Activated CD4-positive, alpha-beta T cell treated with anti-CD3 and anti-CD28 coated beads for 1 hour (primary cell): ENCODE measurements around the gene GPR37.

Experiments
- DNase-seq: peaks from one replicate; pipeline ENCODE4 v3.0.0-alpha.2; 2020

Gene GPR37

GRCh38 chr7:124779620-124780019 is 14.0 kb upstream of the GPR37 start:
- no peak for DNase-seq

- DNase-seq, result no peak
These were observed 13.6 kb upstream of the GPR37 start for GRCh38 chr7:124779194-124779593.

GRCh38 chr7:124777268-124777667 is 11.7 kb upstream of the GPR37 start:
- DNase-seq, result no peak

GRCh38 chr7:124776153-124776552 is 10.6 kb upstream of the GPR37 start:
- DNase-seq, result no peak

GRCh38 chr7:124775422-124775821 is 9.8 kb upstream of the GPR37 start:
- no peak for DNase-seq

- DNase-seq, result no peak
These were observed 8.3 kb upstream of the GPR37 start for GRCh38 chr7:124773938-124774337.

- no peak for DNase-seq
These were observed 7.7 kb upstream of the GPR37 start for GRCh38 chr7:124773339-124773738.

GRCh38 chr7:124769136-124769535 is 3.5 kb upstream of the GPR37 start:
- DNase-seq, result no peak

GRCh38 chr7:124768525-124768924 is 2.9 kb upstream of the GPR37 start:
- DNase-seq, result no peak

- no peak for DNase-seq
These were observed 668 bp downstream of the GPR37 start for GRCh38 chr7:124764847-124765400.

- DNase-seq, result no peak
These were observed 1.3 kb downstream of the GPR37 start for GRCh38 chr7:124764051-124764846.

- no peak for DNase-seq
These were observed 2.9 kb downstream of the GPR37 start for GRCh38 chr7:124762611-124763143.

- no peak for DNase-seq
These were observed 4.4 kb downstream of the GPR37 start for GRCh38 chr7:124761164-124761715.

GRCh38 chr7:124758327-124758726 is 7.3 kb downstream of the GPR37 start:
- no peak for DNase-seq

- DNase-seq, result no peak
These were observed 10.9 kb downstream of the GPR37 start for GRCh38 chr7:124754576-124755268.

- no peak for DNase-seq
These were observed 13.3 kb downstream of the GPR37 start for GRCh38 chr7:124752310-124752709.

- DNase-seq, result no peak
These were observed 14.6 kb downstream of the GPR37 start for GRCh38 chr7:124751027-124751426.

GRCh38 chr7:124747072-124747471 is 18.5 kb downstream of the GPR37 start:
- no peak for DNase-seq

GRCh38 chr7:124738639-124739038 is 27.0 kb downstream of the GPR37 start:
- DNase-seq, result no peak

GRCh38 chr7:124737760-124738300 is 27.8 kb downstream of the GPR37 start:
- DNase-seq, result no peak

- DNase-seq, result no peak
These were observed 37.0 kb downstream of the GPR37 start for GRCh38 chr7:124728610-124729009.

GRCh38 chr7:124724507-124725192 is 40.9 kb downstream of the GPR37 start:
- no peak for DNase-seq

GRCh38 chr7:124724079-124724478 is 41.5 kb downstream of the GPR37 start:
- no peak for DNase-seq
